Chondrocyte (in vitro differentiated cells): Measurements from ENCODE around the gene HOXB1. TPM values are rescaled to one million over a fixed set of nuclear protein-coding genes. Genes with fewer than 3 reads are reported as not detected.

Experiments used
- DNase-seq: peaks from one replicate; pipeline ENCODE4 v3.0.0; 2021; ENCODE audit warnings: mixed read lengths, low spot score
- H3K27ac Mint-ChIP-seq: one replicate; pipeline ENCODE4 v1.8.0; 2021; ENCODE audit warnings: mild to moderate bottlenecking, moderate library complexity, mixed read lengths; ENCODE audit not compliant: unreplicated experiment
- H3K27me3 Mint-ChIP-seq: 2 replicates; pipeline ENCODE4 v1.8.0; 2021; ENCODE audit warnings: low read depth, mixed read lengths
- H3K36me3 Mint-ChIP-seq: 2 replicates; pipeline ENCODE4 v1.8.0; 2021; ENCODE audit warnings: low read depth, mixed read lengths
- H3K4me1 Mint-ChIP-seq: 2 replicates; pipeline ENCODE4 v1.8.0; 2021; ENCODE audit warnings: low read depth, mild to moderate bottlenecking, mixed read lengths
- H3K4me3 Mint-ChIP-seq: one replicate; pipeline ENCODE4 v1.8.0; 2021; ENCODE audit warnings: mild to moderate bottlenecking, moderate library complexity, mixed read lengths; ENCODE audit not compliant: unreplicated experiment
- H3K9me3 Mint-ChIP-seq: 2 replicates; pipeline ENCODE4 v1.8.0; 2021; ENCODE audit warnings: low read depth, mixed read lengths
- total RNA-seq: library from RNA; stranded (reverse); gene quantifications from 3 replicates; pipeline ENCODE4 v1.2.1, GENCODE V29; 2021
- TF ChIP-seq, protein P1 (sequence below): fragments of 200-600 bp; sonication (generic); IDR thresholded peaks from 2 replicates; pipeline ENCODE4 v1.5.0; 2021; ENCODE audit warnings: antibody characterized with exemption, mild to moderate bottlenecking, moderate library complexity

The HOXB1 gene
- total RNA-seq, 1 donor from 2014 or later: not detected

DNA sequence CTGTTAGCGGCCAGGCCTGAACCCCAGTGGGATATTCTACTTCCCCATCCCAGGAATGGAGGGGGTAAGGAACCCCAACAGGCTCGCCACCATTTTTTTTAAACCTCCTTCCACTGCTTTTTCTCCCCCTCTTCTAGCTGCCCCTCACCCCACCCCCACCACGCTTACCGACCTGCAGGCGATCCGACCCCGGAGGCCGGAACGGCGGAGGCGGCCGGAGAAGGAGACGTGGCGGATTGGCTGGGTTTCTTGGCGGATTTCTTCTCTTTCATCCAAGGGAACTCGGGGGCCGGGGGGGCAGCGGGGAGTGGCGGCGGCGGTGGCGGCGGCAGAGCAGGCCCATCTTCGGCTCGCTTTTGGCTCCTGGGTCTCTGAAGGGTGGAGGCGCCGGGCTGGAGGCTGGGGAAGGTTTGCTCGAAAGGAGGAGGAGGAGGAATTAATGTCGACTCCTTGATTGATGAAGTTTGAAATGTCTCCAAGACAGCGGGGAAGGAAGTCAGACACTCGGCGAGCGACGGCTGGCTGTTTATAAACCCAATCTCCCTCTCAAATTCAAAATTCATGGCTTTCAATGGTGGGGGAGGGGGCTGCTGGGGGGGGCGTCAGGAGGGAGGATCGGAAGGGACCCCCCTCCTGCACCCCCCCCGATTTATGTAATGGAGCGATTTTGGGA lies 13.7 kb upstream of the HOXB1 start:
- peaks cover 8% of the 10 kb centered on the region for H3K4me1 Mint-ChIP-seq
- no peak for DNase-seq
- peaks cover 78% of the 10 kb centered on the region for H3K27me3 Mint-ChIP-seq
- peak overlapping the region; percentile 68 for H3K27ac Mint-ChIP-seq
- peaks cover 4% of the 10 kb centered on the region for H3K36me3 Mint-ChIP-seq
- TF ChIP-seq, protein P1, sequence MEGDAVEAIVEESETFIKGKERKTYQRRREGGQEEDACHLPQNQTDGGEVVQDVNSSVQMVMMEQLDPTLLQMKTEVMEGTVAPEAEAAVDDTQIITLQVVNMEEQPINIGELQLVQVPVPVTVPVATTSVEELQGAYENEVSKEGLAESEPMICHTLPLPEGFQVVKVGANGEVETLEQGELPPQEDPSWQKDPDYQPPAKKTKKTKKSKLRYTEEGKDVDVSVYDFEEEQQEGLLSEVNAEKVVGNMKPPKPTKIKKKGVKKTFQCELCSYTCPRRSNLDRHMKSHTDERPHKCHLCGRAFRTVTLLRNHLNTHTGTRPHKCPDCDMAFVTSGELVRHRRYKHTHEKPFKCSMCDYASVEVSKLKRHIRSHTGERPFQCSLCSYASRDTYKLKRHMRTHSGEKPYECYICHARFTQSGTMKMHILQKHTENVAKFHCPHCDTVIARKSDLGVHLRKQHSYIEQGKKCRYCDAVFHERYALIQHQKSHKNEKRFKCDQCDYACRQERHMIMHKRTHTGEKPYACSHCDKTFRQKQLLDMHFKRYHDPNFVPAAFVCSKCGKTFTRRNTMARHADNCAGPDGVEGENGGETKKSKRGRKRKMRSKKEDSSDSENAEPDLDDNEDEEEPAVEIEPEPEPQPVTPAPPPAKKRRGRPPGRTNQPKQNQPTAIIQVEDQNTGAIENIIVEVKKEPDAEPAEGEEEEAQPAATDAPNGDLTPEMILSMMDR: no peak
- H3K9me3 Mint-ChIP-seq: no peaks in the 10 kb centered on the region
- H3K4me3 Mint-ChIP-seq: peak overlapping the region; percentile 70

DNA sequence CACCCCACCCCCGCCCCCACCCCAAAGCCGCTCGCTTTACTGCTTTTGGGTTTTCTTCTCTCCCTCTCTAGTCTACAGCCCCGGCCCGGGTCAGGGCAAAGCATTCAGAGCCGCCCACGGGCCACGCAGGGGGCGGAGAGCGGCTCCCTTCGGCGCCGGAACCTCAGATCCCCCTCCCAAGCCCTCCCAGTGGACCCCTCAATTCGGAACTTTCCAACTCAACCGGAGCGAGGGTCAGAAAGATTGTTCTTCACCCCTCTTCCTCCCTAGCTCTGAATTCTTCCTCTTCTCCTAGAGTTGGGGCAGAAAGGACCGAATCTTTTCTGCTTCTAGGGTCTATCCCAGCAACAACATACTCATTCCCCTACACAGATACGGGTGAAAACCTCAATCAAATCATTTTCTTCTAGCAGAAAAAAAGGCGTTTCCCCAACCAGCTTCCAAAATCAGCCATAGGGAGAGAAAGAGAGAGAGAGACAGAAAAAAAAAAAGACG lies 13.1 kb upstream of the HOXB1 start:
- TF ChIP-seq, protein P1: no peak
- H3K27me3 Mint-ChIP-seq: peaks cover 80% of the 10 kb centered on the region
- no peaks in the 10 kb centered on the region for H3K9me3 Mint-ChIP-seq
- H3K4me1 Mint-ChIP-seq: peaks cover 8% of the 10 kb centered on the region
- DNase-seq: no peak
- peak overlapping the region; percentile 68 for H3K27ac Mint-ChIP-seq
- H3K36me3 Mint-ChIP-seq: peaks cover 4% of the 10 kb centered on the region
- H3K4me3 Mint-ChIP-seq: peak overlapping the region; percentile 70

DNA sequence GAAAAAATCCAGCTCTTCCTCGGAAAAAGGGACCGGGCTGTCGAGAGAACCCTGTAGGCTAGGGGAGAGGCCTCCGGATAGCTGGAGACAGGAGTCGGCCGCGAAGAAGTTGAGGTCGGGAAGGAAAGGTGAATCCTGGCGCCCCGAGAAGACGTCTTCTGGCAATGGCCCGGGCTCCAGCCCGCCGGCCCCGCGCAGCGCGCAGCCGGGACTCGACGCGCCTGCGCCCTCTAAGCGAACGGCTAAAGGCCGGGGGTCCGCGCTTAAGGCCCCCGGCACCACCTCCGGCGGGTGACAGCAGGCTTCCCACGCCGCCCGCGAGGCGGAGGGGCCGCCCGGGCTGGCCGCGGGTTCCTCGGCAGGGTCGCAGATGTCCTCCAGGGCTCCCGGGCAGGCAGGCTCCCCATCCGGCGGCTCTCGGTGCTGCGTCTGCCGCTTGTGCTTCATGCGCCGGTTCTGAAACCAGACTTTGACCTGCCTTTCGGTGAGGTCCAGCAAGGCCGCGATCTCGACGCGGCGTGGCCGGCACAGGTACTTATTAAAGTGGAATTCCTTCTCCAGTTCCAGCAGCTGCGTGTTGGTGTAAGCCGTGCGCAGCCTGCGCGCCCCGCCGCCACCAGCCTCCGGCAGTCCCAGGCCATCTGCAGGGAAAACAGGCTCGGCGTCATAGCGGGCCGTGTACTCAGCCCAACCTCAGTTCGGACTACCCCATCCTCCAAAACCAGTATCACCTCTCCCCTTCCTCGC lies 12.5 kb upstream of the HOXB1 start:
- Mint-ChIP-seq H3K4me3 (peak overlapping the region; percentile 70), H3K9me3 (no peaks in the 10 kb centered on the region), H3K27me3 (peaks cover 77% of the 10 kb centered on the region), H3K4me1 (peaks cover 8% of the 10 kb centered on the region), H3K27ac (peak overlapping the region; percentile 61), H3K36me3 (peaks cover 4% of the 10 kb centered on the region)
- DNase-seq: no peak
- TF ChIP-seq, protein P1: peak; percentile 29

DNA sequence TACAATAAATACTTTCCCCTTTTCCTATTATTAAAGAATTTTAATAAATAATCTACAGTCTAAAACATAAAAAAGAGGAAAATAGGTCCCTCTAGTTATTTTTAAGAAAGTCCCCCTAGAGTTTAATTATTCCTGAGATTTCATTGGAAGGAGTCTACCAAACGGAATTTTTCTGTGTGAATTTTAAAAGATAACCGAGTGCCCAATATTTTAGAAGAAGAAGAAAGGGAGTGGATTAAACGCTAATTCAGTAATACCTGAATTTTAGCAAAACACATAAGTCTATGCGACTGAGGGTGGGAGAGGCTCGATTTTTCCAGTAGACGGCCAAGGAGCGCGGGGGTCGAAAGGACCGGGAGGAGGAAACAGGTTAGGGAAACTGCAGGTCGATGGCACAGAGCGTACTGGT lies 11.9 kb upstream of the HOXB1 start:
- TF ChIP-seq, protein P1: no peak
- DNase-seq: no peak
- Mint-ChIP-seq H3K4me1 (peaks cover 8% of the 10 kb centered on the region), H3K27ac (peak overlapping the region; percentile 46), H3K27me3 (peaks cover 72% of the 10 kb centered on the region), H3K36me3 (peaks cover 4% of the 10 kb centered on the region), H3K9me3 (no peaks in the 10 kb centered on the region), H3K4me3 (peak overlapping the region; percentile 53)

DNA sequence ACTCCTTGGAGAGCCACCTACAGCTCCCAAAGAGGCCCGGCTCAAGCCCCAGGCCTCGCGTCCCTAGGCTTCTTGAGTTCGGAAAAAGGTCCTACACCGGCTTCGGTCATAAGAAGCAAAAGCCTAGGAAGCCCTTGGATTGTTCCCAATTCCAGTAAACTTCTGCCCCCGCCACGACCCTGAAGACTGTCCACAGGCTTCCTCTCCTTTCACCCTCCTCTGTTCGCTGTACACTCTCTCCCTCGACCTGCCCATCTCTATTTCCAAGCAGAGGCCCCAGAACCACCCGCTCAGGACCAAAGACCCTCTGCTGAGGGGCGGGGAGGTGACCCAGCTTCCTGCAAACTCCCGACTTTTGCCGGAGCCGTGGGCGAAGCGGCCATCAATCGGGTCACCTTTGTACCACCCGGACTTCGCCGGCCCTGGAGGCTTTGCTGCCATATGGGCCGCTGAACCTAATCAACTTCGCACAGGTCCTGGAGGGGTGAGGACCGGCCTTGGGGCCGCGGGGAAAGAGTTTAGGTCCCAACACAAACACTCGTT lies 11.4 kb upstream of the HOXB1 start:
- DNase-seq: no peak
- Mint-ChIP-seq H3K4me3 (peak overlapping the region; percentile 62), H3K27me3 (peaks cover 72% of the 10 kb centered on the region), H3K4me1 (peaks cover 8% of the 10 kb centered on the region), H3K27ac (peak overlapping the region; percentile 85), H3K9me3 (no peaks in the 10 kb centered on the region), H3K36me3 (peaks cover 4% of the 10 kb centered on the region)
- TF ChIP-seq, protein P1: no peak
